ENCODE results near the gene GARNL3.

GARNL3 gene

GRCh38 chr9:127277099-127277498 lies 12.5 kb downstream of the GARNL3 start:
- Histone ChIP-seq H3K36me3 (ENCODE audit: control insufficient read depth, insufficient read depth, low read length) (no peaks in the 10 kb centered on the region), H3K27me3 (ENCODE audit: control insufficient read depth, insufficient read depth, low read length, poor library complexity, severe bottlenecking) (no peaks in the 10 kb centered on the region), H3K4me1 (ENCODE audit: control insufficient read depth, insufficient read depth, low read length) (no peaks in the 10 kb centered on the region), H3K9me3 (ENCODE audit: control insufficient read depth, low read length) (no peaks in the 10 kb centered on the region), H3K4me3 (ENCODE audit: insufficient read depth, low read depth, low read length) (no peak overlapping the region), H3K27ac (ENCODE audit: insufficient read depth, low read depth, low read length, poor library complexity, severe bottlenecking) (no peak overlapping the region)
- WGBS, 2 experiments: 91 to 96% methylated on average over 1 to 2 of the region's 2 CpGs

- H3K4me1 ChIP-seq (ENCODE audit: control insufficient read depth, insufficient read depth, low read length): no peaks in the 10 kb centered on the region
- H3K36me3 ChIP-seq (ENCODE audit: control insufficient read depth, insufficient read depth, low read length): no peaks in the 10 kb centered on the region
- H3K27me3 ChIP-seq (ENCODE audit: control insufficient read depth, insufficient read depth, low read length, poor library complexity, severe bottlenecking): no peaks in the 10 kb centered on the region
- no peak overlapping the region for H3K27ac ChIP-seq (ENCODE audit: insufficient read depth, low read depth, low read length, poor library complexity, severe bottlenecking)
- no CpG with 5 or more reads among the region's 1 CpG for WGBS, 2 experiments
- H3K4me3 ChIP-seq (ENCODE audit: insufficient read depth, low read depth, low read length): no peak overlapping the region
- no peaks in the 10 kb centered on the region for H3K9me3 ChIP-seq (ENCODE audit: control insufficient read depth, low read length)
These were observed 13.2 kb downstream of the GARNL3 start for GRCh38 chr9:127277770-127278169.

- no peaks in the 10 kb centered on the region for H3K27me3 ChIP-seq (ENCODE audit: control insufficient read depth, insufficient read depth, low read length, poor library complexity, severe bottlenecking)
- WGBS, 2 experiments: 89 to 98% methylated on average over 2 of the region's 2 CpGs
- no peak overlapping the region for H3K27ac ChIP-seq (ENCODE audit: insufficient read depth, low read depth, low read length, poor library complexity, severe bottlenecking)
These were observed 13.8 kb downstream of the GARNL3 start for GRCh38 chr9:127278372-127278771.

GRCh38 chr9:127279717-127280285 lies 15.2 kb downstream of the GARNL3 start:
- Histone ChIP-seq H3K4me3 (ENCODE audit: insufficient read depth, low read depth, low read length) (no peak overlapping the region), H3K27ac (ENCODE audit: insufficient read depth, low read depth, low read length, poor library complexity, severe bottlenecking) (no peak overlapping the region), H3K9me3 (ENCODE audit: control insufficient read depth, low read length) (no peaks in the 10 kb centered on the region), H3K36me3 (ENCODE audit: control insufficient read depth, insufficient read depth, low read length) (no peaks in the 10 kb centered on the region), H3K4me1 (ENCODE audit: control insufficient read depth, insufficient read depth, low read length) (no peaks in the 10 kb centered on the region), H3K27me3 (ENCODE audit: control insufficient read depth, insufficient read depth, low read length, poor library complexity, severe bottlenecking) (no peaks in the 10 kb centered on the region)
- WGBS, 2 experiments: 92 to 95% methylated on average over 3 of the region's 3 CpGs

More at GRCh38 chr9:127278372-127278771, 13.8 kb downstream of the GARNL3 start:
- Histone ChIP-seq H3K4me3 (ENCODE audit: insufficient read depth, low read depth, low read length) (no peak overlapping the region), H3K4me1 (ENCODE audit: control insufficient read depth, insufficient read depth, low read length) (no peaks in the 10 kb centered on the region), H3K9me3 (ENCODE audit: control insufficient read depth, low read length) (no peaks in the 10 kb centered on the region), H3K36me3 (ENCODE audit: control insufficient read depth, insufficient read depth, low read length) (no peaks in the 10 kb centered on the region)

- H3K9me3 ChIP-seq (ENCODE audit: control insufficient read depth, low read length): no peaks in the 10 kb centered on the region
- no peaks in the 10 kb centered on the region for H3K36me3 ChIP-seq (ENCODE audit: control insufficient read depth, insufficient read depth, low read length)
- H3K4me3 ChIP-seq (ENCODE audit: insufficient read depth, low read depth, low read length): no peak overlapping the region
- no peaks in the 10 kb centered on the region for H3K27me3 ChIP-seq (ENCODE audit: control insufficient read depth, insufficient read depth, low read length, poor library complexity, severe bottlenecking)
- no peak overlapping the region for H3K27ac ChIP-seq (ENCODE audit: insufficient read depth, low read depth, low read length, poor library complexity, severe bottlenecking)
- WGBS, 2 experiments: 88 to 96% methylated on average over 6 to 8 of the region's 8 CpGs
- no peaks in the 10 kb centered on the region for H3K4me1 ChIP-seq (ENCODE audit: control insufficient read depth, insufficient read depth, low read length)
These were observed 16.5 kb downstream of the GARNL3 start for GRCh38 chr9:127280880-127281660.

- Histone ChIP-seq H3K4me1 (ENCODE audit: control insufficient read depth, insufficient read depth, low read length) (no peaks in the 10 kb centered on the region), H3K36me3 (ENCODE audit: control insufficient read depth, insufficient read depth, low read length) (no peaks in the 10 kb centered on the region), H3K9me3 (ENCODE audit: control insufficient read depth, low read length) (no peaks in the 10 kb centered on the region), H3K4me3 (ENCODE audit: insufficient read depth, low read depth, low read length) (no peak overlapping the region), H3K27ac (ENCODE audit: insufficient read depth, low read depth, low read length, poor library complexity, severe bottlenecking) (no peak overlapping the region), H3K27me3 (ENCODE audit: control insufficient read depth, insufficient read depth, low read length, poor library complexity, severe bottlenecking) (no peaks in the 10 kb centered on the region)
These were observed 17.3 kb downstream of the GARNL3 start for GRCh38 chr9:127281891-127282290.

- Histone ChIP-seq H3K4me3 (ENCODE audit: insufficient read depth, low read depth, low read length) (no peak overlapping the region), H3K4me1 (ENCODE audit: control insufficient read depth, insufficient read depth, low read length) (no peaks in the 10 kb centered on the region), H3K27me3 (ENCODE audit: control insufficient read depth, insufficient read depth, low read length, poor library complexity, severe bottlenecking) (no peaks in the 10 kb centered on the region), H3K27ac (ENCODE audit: insufficient read depth, low read depth, low read length, poor library complexity, severe bottlenecking) (no peak overlapping the region), H3K9me3 (ENCODE audit: control insufficient read depth, low read length) (no peaks in the 10 kb centered on the region), H3K36me3 (ENCODE audit: control insufficient read depth, insufficient read depth, low read length) (no peaks in the 10 kb centered on the region)
These were observed 18.0 kb downstream of the GARNL3 start for GRCh38 chr9:127282611-127283010.

GRCh38 chr9:127283135-127283534 lies 18.6 kb downstream of the GARNL3 start:
- Histone ChIP-seq H3K4me1 (ENCODE audit: control insufficient read depth, insufficient read depth, low read length) (no peaks in the 10 kb centered on the region), H3K27ac (ENCODE audit: insufficient read depth, low read depth, low read length, poor library complexity, severe bottlenecking) (no peak overlapping the region), H3K36me3 (ENCODE audit: control insufficient read depth, insufficient read depth, low read length) (no peaks in the 10 kb centered on the region), H3K4me3 (ENCODE audit: insufficient read depth, low read depth, low read length) (no peak overlapping the region), H3K9me3 (ENCODE audit: control insufficient read depth, low read length) (no peaks in the 10 kb centered on the region), H3K27me3 (ENCODE audit: control insufficient read depth, insufficient read depth, low read length, poor library complexity, severe bottlenecking) (no peaks in the 10 kb centered on the region)
- 91 to 92% methylated on average over 3 of the region's 3 CpGs for WGBS, 2 experiments

GRCh38 chr9:127283917-127284497 lies 19.4 kb downstream of the GARNL3 start:
- 78 to 83% methylated on average over 2 of the region's 2 CpGs for WGBS, 2 experiments
- Histone ChIP-seq H3K27ac (ENCODE audit: insufficient read depth, low read depth, low read length, poor library complexity, severe bottlenecking) (no peak overlapping the region), H3K27me3 (ENCODE audit: control insufficient read depth, insufficient read depth, low read length, poor library complexity, severe bottlenecking) (no peaks in the 10 kb centered on the region), H3K4me1 (ENCODE audit: control insufficient read depth, insufficient read depth, low read length) (no peaks in the 10 kb centered on the region), H3K4me3 (ENCODE audit: insufficient read depth, low read depth, low read length) (no peak overlapping the region), H3K9me3 (ENCODE audit: control insufficient read depth, low read length) (no peaks in the 10 kb centered on the region), H3K36me3 (ENCODE audit: control insufficient read depth, insufficient read depth, low read length) (no peaks in the 10 kb centered on the region)

GRCh38 chr9:127285965-127286364 lies 21.4 kb downstream of the GARNL3 start:
- Histone ChIP-seq H3K36me3 (ENCODE audit: control insufficient read depth, insufficient read depth, low read length) (no peaks in the 10 kb centered on the region), H3K9me3 (ENCODE audit: control insufficient read depth, low read length) (no peaks in the 10 kb centered on the region), H3K4me3 (ENCODE audit: insufficient read depth, low read depth, low read length) (no peak overlapping the region), H3K27me3 (ENCODE audit: control insufficient read depth, insufficient read depth, low read length, poor library complexity, severe bottlenecking) (no peaks in the 10 kb centered on the region), H3K27ac (ENCODE audit: insufficient read depth, low read depth, low read length, poor library complexity, severe bottlenecking) (no peak overlapping the region), H3K4me1 (ENCODE audit: control insufficient read depth, insufficient read depth, low read length) (no peaks in the 10 kb centered on the region)
